ENCODE measurements around the gene PRR29. TPM values are rescaled to one million over a fixed set of nuclear protein-coding genes. Genes with fewer than 3 reads are reported as not detected.
"Not testable (repeated sequence)": the region's sequence is repeated elsewhere in the genome, so short reads cannot be mapped to it uniquely, and the experiment has no call there.

PRR29 gene
- total RNA-seq, 1 donor from 2014 or later, result 1.5 TPM

DNA sequence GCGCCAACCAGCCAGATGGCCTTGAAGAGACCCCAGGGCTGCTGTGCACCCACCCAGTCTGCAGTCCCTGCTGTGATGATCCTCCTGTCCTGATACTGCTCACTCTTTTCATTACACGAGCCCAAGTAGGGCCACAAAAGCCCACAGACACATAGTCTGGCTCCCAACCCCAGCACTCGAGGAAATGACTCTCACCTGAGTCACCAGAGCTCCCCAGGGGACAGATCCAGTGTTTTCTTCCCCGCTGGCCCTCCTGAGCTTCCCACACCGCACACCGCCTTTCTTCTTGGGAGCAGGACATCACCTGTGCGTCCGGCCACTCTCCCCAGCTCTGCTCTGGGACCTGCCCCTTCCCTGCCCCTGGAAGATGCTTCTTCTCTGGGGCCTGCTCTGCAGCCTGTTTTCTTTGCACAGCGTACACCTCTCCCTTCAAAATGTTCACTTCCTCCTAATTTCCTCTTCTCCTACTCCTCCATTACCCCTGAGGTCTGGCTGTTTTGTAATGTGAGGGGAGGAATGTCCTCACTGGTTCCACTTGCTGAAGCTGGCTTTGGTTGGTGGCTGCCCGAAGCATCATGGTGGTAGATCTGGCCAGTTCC is 23.5 kb upstream of the PRR29 start:
- intact Hi-C loops (cut with micrococcal nuclease), result no loop called here

DNA sequence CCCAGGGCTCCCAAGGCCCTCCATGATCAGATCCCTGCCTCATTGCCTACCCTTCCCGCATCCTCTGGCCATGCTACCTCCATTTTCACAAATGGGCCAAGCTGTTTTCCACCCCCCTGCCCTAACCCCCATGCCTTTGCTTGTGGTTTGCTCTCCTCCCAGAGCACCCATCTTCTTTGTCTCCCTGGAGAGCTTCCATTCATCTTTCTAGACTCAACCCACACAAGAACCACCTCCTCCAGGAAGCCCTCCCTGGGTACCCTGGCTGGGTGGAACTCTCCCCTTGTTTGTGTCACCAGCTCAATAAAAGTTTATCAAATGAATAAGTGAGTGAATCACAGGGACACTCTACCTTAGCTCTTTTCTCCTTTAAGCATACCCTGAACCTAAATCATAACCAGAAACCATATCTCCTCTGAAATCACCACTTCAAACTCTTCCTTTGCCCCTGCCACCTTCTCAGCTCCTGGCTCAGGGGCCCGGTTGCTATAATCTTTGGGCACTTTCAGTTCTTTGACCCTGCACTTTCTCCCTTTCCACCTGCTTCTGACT is 22.5 kb upstream of the PRR29 start:
- intact Hi-C loops (cut with micrococcal nuclease), result no loop called here

DNA sequence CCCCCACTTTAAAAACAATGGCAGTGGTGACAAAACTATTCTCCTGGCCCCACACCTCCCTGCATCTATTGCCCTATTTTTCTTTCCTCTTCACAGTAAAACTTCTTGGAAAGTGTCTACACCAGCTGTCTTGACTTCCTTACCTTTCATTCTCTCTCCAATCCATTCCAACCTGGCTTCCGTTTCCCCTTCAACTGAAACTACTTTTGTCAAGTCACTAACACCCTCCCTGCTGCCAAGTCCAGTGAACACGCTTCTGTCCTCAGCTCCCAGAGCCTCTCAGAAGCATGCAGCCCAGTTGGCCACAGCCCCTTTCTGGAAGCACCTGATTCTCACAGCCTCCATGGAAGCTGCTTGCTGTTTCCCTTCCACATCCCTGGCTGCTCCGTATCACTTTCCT is 21.4 kb upstream of the PRR29 start:
- intact Hi-C loops (cut with micrococcal nuclease), result no loop called here

DNA sequence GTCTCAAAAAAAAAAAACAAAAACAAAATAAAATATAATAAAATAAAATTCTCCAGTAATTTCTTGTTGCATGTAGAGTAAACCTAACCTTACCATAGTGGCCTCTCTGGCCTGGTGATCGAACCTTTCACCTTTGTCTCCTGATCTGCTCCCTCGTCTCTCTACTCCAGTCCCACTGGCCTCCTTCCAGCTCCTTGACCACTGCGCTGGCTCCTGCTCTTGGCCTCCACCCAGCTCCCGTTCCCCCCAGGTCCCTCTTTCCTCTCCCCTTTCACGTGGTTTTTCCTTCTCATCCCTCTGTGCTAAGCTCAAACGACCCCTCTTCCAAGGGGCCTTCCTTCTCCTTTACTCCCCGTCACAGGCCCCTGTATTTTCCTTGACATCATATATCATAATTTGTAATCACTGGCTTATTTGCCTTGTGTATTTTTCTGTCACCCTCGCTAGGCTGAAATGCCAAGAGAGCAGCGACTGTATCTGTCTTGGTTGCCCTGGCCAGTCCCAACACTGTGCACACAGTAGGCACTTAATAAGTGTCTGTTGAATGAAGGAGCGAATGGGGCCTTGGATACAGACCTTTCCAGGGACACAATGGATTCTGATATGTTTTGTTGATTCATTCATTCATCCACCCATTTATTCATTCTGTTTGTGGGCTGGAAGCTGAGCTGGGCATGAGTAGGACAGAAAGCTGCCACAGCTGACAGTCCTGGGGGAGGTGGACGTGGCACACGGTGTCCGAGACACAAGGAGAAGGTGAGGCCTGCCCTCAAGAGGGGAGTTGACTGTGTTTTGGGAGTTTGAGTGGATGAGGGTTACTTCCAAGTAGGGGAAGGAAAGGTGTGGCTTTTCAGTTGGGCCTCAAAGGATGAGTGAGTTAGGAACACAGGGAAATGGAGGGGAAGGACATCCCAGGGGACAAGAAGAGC is 19.6 kb upstream of the PRR29 start:
- intact Hi-C loops (cut with micrococcal nuclease), result no loop called here

DNA sequence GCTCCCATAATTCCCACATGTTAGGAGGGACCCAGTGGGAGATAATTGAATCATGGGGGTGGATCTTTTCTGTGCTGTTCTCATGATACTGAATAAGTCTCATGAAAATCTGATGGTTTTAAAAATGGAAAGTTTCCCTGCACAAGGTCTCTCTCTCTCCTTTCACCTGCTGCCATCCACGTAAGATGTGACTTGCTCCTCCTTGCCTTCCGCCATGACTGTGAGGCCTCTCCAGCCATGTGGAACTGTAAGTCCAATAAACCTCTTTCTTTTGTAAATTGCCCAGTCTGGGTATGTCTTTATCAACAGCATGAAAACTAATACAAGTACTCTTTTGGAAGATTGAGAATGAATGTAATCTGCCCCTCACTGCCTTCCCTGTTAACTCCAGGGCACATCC is 15.5 kb upstream of the PRR29 start:
- intact Hi-C loops (cut with micrococcal nuclease), result not testable (repeated sequence)

DNA sequence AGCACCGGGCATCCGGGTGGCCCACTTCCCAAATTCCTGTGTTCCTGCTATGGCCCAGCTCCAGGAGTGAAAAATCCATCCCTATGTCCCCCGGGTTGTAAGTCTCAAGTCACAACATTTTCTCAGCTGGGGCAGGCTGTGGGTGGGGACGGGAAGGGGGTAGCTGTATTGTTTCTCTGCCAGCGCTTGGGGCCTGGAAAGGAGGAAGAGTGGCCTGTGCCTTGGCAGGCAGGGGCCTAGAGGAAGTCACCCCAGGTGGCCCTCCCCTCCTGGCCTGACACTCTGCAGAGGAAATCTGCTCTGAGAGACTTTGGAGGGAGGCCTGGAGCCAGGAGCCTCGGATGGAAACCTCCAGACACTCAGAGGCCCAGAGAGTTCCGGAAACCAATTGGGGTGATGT is 14.8 kb upstream of the PRR29 start:
- intact Hi-C loops (cut with micrococcal nuclease), result no loop called here

- intact Hi-C loops (cut with micrococcal nuclease), result no loop called here
Measured at GRCh38 chr17:63984236-63984635, 13.9 kb upstream of the PRR29 start.

DNA sequence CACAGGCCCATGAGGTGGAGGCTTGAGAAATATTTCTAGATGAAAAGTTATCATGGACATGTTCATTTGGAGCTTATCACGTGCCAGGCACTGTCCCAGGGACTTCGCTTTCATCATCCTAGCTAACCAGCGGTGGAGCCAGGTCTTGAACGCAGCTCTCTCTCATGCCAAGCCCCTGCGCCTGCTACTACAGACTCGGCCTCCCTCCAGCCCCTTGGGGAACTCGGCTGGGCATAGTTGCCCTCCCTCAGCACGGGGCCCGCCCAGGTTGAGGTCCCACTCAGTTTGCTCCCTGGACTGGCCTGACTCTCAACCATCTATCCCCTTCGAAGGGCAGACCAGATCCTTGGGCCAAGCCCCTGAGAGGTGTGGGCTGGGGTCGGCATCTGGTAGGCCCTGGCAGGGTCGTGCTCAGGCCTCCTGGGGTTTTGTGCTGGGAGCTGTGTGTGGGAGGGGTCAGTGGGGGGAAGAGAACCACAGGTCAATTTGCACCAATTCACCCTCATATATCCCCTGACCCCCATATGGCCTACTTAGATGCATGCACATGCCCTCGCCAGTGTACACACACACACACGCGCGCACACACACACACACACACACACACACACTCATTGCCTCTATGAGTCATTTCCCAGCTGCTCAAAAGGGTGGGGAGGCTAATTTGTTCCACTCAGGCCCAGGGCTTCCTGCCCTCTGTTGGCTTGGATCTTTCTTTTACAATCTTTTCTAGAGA is 13.3 kb upstream of the PRR29 start:
- intact Hi-C loops (cut with micrococcal nuclease), result no loop called here

- intact Hi-C loops (cut with micrococcal nuclease), result no loop called here
Measured at GRCh38 chr17:63985387-63986140, 12.6 kb upstream of the PRR29 start.

DNA sequence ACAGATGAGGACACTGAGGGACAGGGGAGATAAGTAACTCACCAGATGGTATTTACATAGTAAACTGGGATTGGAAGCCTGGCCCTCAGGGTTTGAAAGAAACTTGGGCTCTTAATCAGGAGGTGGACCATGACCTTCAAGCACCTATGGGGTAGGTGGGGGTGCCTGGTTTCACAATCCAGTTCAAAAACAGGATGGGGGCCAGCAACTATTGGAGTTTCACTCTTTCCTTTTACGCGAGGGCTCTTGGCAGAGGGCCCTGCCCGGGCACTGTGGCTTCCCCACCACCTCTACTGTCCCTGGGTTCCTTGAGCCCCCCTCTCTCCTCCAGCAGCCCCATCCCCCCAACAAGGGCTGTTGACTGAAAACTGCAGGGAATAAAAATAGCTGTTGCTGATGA is 11.3 kb upstream of the PRR29 start:
- intact Hi-C loops (cut with micrococcal nuclease), result no loop called here

DNA sequence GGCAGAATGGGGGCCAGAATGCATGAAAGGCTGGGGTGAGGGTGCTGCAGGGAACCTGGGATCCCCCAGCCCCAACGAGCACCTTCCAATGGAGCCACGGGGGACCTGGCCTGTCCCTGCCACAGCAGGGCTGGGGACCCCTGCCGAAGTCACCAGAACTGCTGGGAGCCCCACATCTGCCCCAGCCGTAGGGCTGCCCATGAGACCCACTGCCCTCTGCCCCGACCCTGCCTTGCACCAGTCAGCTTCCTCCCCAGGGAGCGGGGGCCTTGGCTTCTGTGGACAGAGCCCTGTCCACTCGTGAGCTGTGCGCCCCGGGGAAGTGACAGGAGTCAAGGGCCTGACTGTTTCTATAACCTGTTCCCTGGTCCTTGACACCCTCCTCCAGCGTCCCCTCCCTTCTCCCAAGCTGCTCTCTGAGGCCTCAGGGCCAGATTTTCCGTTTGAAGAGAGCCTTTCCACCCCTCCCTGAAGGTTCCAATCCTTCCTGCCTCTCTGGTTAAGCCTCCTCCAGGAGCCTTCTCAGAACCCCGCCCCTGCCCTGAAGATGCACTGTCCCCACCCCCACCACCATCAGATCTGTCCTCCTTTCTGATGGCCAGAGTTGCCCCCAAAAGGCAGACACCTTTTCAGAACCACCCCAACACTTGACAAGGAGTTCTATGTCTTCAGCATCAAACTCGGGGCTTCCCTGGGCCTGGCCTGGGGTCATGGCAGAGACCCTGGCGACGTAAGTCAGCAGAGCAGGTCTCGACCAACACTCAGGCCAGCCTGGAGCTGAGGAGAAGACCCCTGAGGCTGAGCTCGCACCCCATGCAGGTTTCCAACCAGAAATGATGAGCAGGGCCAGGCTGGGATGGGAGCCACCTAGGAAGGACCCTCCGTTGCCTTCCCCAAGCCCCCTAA is 10.7 kb upstream of the PRR29 start:
- intact Hi-C loops (cut with micrococcal nuclease), result no loop called here

GRCh38 chr17:63988127-63988478 is 10.0 kb upstream of the PRR29 start:
- intact Hi-C loops (cut with micrococcal nuclease), result no loop called here

- intact Hi-C loops (cut with micrococcal nuclease), result no loop called here
Measured at GRCh38 chr17:63988741-63989621, 9.2 kb upstream of the PRR29 start.

DNA sequence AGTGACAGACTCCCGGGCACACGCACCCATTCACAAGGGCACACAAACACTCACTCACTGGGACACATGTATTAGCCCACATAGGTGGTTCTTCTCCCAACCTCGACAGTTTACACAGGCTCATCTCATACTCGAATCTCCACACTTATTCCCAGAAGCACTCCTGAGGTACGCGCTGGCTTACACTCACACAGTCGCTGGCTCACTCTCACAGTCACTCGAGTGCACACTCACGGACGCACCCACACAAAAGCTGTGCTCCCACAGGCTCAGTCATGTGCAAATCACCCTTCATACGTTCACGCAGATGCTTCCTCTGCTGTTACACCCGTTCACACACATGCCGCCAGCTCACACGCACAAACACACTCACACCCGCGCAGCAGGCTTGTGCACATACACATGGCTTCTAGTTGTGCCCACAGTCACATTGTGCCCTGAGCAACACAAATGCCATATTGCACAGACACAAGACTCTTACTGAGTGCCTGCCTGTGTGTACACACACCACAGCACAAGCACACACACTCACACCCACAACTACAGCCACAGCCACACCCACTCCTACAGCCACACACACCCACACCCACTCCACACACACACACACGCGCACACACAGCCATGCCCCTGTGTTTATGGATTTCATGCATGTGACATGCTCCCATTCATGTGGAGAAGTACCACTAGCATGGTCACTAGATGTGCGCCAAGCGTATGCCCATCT is 8.4 kb upstream of the PRR29 start:
- intact Hi-C loops (cut with micrococcal nuclease), result loop anchor here (1.0 kb wide), 1 partner anchor 70 kb away; no protein-coding TSS in a partner anchor

GRCh38 chr17:63991611-63992010 is 6.5 kb upstream of the PRR29 start:
- intact Hi-C loops (cut with micrococcal nuclease), result no loop called here

DNA sequence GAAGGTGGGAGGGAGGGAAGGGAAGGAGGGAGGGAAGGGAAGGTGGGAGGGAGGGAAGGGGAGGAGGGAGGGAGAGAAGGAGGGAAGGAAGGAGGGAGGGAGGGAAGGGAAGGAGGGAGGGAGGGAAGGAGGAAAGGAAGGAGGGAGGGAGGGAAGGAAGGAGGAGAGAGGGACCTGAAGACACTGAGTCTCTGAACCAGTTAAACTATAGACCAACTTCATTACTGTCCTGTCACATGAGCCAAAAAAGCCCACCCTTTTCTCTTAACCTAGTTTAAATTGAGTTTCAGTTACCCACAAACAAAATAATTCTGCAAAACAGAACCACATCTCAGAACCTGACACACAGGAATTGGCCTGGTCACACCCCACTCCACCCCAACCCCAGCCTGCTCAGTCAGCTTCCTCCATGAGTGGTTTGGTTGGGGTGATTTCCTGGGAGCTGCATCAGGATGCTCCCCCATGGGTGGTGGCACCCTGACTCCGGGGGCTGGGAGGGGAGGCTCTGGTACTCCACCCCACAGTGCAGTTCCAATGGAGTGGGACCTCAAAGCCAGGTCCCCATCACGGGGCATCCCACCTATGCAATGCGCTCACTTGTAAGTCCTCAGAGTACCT is 4.7 kb upstream of the PRR29 start:
- intact Hi-C loops (cut with micrococcal nuclease), result no loop called here

- intact Hi-C loops (cut with micrococcal nuclease), result no loop called here
Measured at GRCh38 chr17:63995626-63996025, 2.5 kb upstream of the PRR29 start.

Measured in T-helper 2 cell treated with Interferon-gamma antibody and Interleukin-4, amounts not matched to agents 100 ng/mL and 5 ng/mL, for 36 hours (primary cell).